GM13977 (cell line): ENCODE data around the gene TMEM33.
"Not testable (repeated sequence)": the region's sequence is repeated elsewhere in the genome, so short reads cannot be mapped to it uniquely, and the experiment has no call there.

Experiments used
- DNase-seq: peaks from one replicate; pipeline ENCODE4 v3.0.0; 2012; ENCODE audit warnings: low spot score
- CTCF ChIP-seq: IDR thresholded peaks from 2 replicates; pipeline ENCODE4 v1.5.1; 2012; ENCODE audit warnings: mild to moderate bottlenecking, control low read depth; ENCODE audit not compliant: insufficient read depth; ENCODE audit errors: extremely low read depth, missing control alignments
- in situ Hi-C: fragments of 300-500 bp; cut with MboI; formaldehyde crosslinking; loops from one replicate; pipeline ENCODE4 v1.12.0; 2022; ENCODE audit warnings: low sequenced_read_pairs, low pct_unique_long_range_greater_than_20kb, mixed read lengths, inconsistent platforms; ENCODE audit not compliant: unreplicated experiment

The TMEM33 gene

GRCh38 chr4:41890085-41890484 lies 45.1 kb upstream of the TMEM33 start:
- TF ChIP-seq CTCF = no peak
- in situ Hi-C loops = loop anchor here (25.0 kb wide), 1 partner anchor 603 kb away; no protein-coding TSS in a partner anchor
- no peak for DNase-seq

DNA sequence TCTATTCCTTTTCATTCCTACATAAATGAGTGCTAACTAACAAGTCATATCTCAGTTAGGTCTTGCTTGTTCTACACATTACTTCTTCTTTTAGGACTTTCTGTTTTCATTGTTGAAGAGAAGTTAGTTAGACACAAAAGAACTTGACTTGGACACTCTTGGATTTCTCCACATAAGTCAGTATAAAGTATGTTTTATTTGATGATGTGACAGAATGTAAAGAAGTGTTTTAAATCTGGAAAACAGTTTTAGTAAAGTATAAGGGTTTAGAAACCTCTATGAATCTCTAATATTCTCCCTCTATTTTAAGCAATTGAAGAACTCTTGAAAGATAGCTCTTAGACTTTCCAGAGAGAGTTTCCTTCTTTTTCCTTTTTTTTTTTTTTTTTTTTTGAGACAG lies 38.6 kb upstream of the TMEM33 start:
- in situ Hi-C loops = loop anchor here (25.0 kb wide), 1 partner anchor 609 kb away; no protein-coding TSS in a partner anchor
- no peak for TF ChIP-seq CTCF
- no peak for DNase-seq

DNA sequence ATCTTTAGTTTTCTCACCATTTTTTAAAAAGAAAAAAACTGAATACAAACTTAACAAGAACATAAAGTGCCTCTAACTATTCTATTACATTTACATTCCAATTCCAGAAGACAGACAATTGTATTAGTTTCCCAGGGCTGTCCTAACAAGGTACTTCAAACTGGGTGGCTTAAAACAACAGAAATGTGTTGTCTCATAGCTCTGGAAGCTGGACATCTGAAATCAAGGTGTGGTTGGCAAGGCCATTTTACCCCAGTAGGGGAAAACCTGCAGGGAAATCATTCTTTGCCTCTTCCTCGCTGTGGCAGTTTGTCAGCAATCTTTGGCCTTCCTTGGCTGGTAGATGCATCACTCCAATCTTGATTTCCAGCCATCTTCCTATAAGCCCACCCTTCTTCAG lies 37.5 kb upstream of the TMEM33 start:
- in situ Hi-C loops = loop anchor here (25.0 kb wide), 1 partner anchor 610 kb away; no protein-coding TSS in a partner anchor
- DNase-seq = no peak
- no peak for TF ChIP-seq CTCF

- in situ Hi-C loops, DNase-seq: not testable (repeated sequence)
These were observed 26.1 kb upstream of the TMEM33 start for GRCh38 chr4:41909136-41909535.

DNA sequence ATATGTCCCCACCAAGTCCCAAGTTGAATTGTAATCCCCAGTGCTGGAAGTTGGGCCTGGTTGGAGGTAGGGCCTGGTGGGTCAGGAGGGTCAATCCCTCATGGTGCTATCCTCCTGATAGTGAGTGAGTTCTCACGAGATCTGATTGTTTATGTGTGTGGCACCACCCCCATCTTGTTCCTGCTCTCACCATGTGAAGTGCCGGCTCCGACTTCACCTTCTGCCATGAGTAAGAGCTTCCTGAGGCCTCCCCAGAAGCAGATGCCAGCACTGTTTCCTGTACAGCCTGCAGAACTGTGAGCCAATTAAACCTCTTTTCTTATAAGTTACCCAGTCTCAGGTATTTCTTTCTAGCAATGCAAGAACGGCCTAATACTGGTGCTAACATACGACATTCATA lies 22.7 kb upstream of the TMEM33 start:
- no peak for TF ChIP-seq CTCF
- no peak for DNase-seq
- in situ Hi-C loops = no loop called here

GRCh38 chr4:41913509-41913908 lies 21.7 kb upstream of the TMEM33 start:
- in situ Hi-C loops = no loop called here
- no peak for TF ChIP-seq CTCF
- no peak for DNase-seq

GRCh38 chr4:41918278-41918677 lies 17.0 kb upstream of the TMEM33 start:
- in situ Hi-C loops = no loop called here
- no peak for DNase-seq
- TF ChIP-seq CTCF = no peak

DNA sequence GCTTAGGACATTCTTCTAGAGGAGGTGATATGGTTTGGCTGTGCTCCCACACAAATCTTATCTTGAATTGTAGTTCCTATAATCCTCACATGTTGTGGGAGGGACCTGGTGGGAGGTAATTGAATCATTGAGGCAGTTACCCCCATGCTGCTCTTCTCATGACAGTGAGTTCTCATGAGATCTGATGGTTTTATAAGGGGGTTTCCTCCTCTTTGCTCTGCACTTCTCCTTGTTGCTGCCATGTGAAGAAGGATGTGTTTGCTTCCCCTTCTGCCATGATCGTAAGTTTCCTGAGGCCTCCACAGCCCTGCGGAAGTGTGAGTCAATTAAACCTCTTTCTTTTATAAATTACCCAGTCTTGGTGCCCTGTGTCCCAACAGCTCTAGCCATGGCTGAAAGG lies 14.8 kb upstream of the TMEM33 start:
- in situ Hi-C loops, DNase-seq: not testable (repeated sequence)
